Osteoblast (primary cell): Measurements from ENCODE around the gene ARGFX. TPM values are rescaled to one million over a fixed set of nuclear protein-coding genes. Genes with fewer than 3 reads are reported as not detected.

Source experiments
- DNase-seq: peaks from one replicate; pipeline ENCODE4 v3.0.0; 2011; ENCODE audit warnings: low spot score, mixed read lengths; ENCODE audit not compliant: insufficient read length; ENCODE audit errors: missing footprints
- H2AFZ ChIP-seq: 2 replicates; pipeline ENCODE4 v1.6.0; 2011; ENCODE audit warnings: mild to moderate bottlenecking, low read length
- H3K27ac ChIP-seq: 2 replicates; pipeline ENCODE4 v1.5.1; 2011; ENCODE audit warnings: mild to moderate bottlenecking, low read depth, low read length, moderate library complexity
- H3K27me3 ChIP-seq: 2 replicates; pipeline ENCODE4 v1.6.0; 2012; ENCODE audit warnings: mild to moderate bottlenecking, control low read depth, inconsistent platforms, low read length, moderate library complexity; ENCODE audit not compliant: insufficient read depth
- H3K36me3 ChIP-seq: 2 replicates; pipeline ENCODE4 v1.5.1; 2011; ENCODE audit warnings: mild to moderate bottlenecking, low read length, control low read depth, moderate library complexity; ENCODE audit not compliant: insufficient read depth
- H3K4me1 ChIP-seq: 2 replicates; pipeline ENCODE4 v1.5.1; 2011; ENCODE audit warnings: mild to moderate bottlenecking, low read length, control low read depth, moderate library complexity; ENCODE audit not compliant: insufficient read depth
- H3K4me2 ChIP-seq: 2 replicates; pipeline ENCODE4 v1.6.0; 2011; ENCODE audit warnings: mild to moderate bottlenecking, low read length; ENCODE audit not compliant: insufficient read depth
- H3K4me3 ChIP-seq: fragments of 200-600 bp; sonication (generic); 3 replicates; pipeline ENCODE4 v1.5.1; 2012; ENCODE audit warnings: mild to moderate bottlenecking, low read length, inconsistent platforms; ENCODE audit not compliant: insufficient read depth
- H3K79me2 ChIP-seq: 2 replicates; pipeline ENCODE4 v1.6.0; 2012; ENCODE audit warnings: mild to moderate bottlenecking, low read length, control low read depth, inconsistent platforms; ENCODE audit not compliant: insufficient read depth
- H3K9me3 ChIP-seq: 2 replicates; pipeline ENCODE4 v1.5.1; 2011; ENCODE audit warnings: low read depth, low read length, control low read depth
- H4K20me1 ChIP-seq: 2 replicates; pipeline ENCODE4 v1.6.0; 2012; ENCODE audit warnings: mild to moderate bottlenecking, low read length, control low read depth; ENCODE audit not compliant: insufficient read depth
- total RNA-seq: library from RNA; depleted of rRNA; stranded (reverse); fragments of >200 nt; gene quantifications from 2 replicates; pipeline ENCODE4 v1.2.3, GENCODE V29; 2012
- TF ChIP-seq, protein P1 (sequence below): IDR thresholded peaks from 2 replicates; pipeline ENCODE4 v1.5.1; 2011; ENCODE audit warnings: mild to moderate bottlenecking, low read depth, low read length, moderate library complexity; ENCODE audit errors: extremely low read depth

ARGFX gene
- total RNA-seq, 1 donor, result not detected

DNA sequence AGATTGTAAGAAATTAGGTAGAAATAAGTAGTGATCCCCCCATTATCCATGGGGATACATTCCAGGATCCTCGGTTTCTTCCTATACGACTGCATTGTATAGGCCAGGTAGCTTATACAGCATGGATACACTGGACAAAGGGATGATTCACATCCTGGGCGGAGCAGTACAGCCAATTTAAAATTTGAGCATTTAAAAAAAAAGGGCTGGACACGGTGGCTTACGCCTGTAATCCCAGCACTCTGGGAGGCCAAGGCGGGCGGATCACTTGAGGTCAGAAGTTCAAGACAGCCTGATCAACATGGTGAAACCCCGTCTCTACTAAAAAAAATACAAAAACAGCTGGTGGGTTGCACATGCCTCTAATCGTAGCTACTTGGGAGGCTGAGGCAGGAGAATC lies 976 bp upstream of the ARGFX start:
- H3K9me3 ChIP-seq, result no peaks in the 10 kb centered on the region
- H3K27ac ChIP-seq, result no peak overlapping the region
- no peak overlapping the region for H2AFZ ChIP-seq
- no peaks in the 10 kb centered on the region for H3K79me2 ChIP-seq
- no peaks in the 10 kb centered on the region for H3K4me1 ChIP-seq
- TF ChIP-seq, protein P1, sequence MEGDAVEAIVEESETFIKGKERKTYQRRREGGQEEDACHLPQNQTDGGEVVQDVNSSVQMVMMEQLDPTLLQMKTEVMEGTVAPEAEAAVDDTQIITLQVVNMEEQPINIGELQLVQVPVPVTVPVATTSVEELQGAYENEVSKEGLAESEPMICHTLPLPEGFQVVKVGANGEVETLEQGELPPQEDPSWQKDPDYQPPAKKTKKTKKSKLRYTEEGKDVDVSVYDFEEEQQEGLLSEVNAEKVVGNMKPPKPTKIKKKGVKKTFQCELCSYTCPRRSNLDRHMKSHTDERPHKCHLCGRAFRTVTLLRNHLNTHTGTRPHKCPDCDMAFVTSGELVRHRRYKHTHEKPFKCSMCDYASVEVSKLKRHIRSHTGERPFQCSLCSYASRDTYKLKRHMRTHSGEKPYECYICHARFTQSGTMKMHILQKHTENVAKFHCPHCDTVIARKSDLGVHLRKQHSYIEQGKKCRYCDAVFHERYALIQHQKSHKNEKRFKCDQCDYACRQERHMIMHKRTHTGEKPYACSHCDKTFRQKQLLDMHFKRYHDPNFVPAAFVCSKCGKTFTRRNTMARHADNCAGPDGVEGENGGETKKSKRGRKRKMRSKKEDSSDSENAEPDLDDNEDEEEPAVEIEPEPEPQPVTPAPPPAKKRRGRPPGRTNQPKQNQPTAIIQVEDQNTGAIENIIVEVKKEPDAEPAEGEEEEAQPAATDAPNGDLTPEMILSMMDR, result no peak
- no peaks in the 10 kb centered on the region for H4K20me1 ChIP-seq
- no peak for DNase-seq
- H3K36me3 ChIP-seq, result no peaks in the 10 kb centered on the region
- no peaks in the 10 kb centered on the region for H3K27me3 ChIP-seq
- H3K4me2 ChIP-seq, result no peak overlapping the region
- H3K4me3 ChIP-seq, result no peak overlapping the region

DNA sequence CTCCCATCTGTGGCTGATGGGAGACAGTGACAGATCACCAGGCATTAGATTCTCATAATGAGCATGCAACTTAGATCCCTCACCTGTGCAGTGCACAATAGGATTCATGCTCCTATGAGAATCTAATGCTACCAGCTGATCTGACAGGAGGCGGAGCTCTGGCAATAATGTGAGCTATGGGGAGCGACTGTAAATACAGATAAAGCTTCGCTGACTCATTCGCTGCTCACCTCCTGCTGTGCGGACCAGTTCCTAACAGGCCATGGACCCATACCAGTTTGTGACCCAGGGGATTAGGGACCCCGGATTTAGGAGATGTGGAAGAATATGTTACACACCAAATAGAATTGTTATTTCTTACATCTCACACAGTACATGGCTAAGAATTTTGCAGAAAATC lies 6.7 kb downstream of the ARGFX start:
- no peak overlapping the region for H2AFZ ChIP-seq
- H3K4me1 ChIP-seq, result no peaks in the 10 kb centered on the region
- DNase-seq, result no peak
- no peak overlapping the region for H3K4me3 ChIP-seq
- TF ChIP-seq, protein P1, result no peak
- no peaks in the 10 kb centered on the region for H3K79me2 ChIP-seq
- H3K9me3 ChIP-seq, result no peaks in the 10 kb centered on the region
- H4K20me1 ChIP-seq, result no peaks in the 10 kb centered on the region
- no peak overlapping the region for H3K27ac ChIP-seq
- no peaks in the 10 kb centered on the region for H3K27me3 ChIP-seq
- H3K4me2 ChIP-seq, result no peak overlapping the region
- H3K36me3 ChIP-seq, result no peaks in the 10 kb centered on the region

DNA sequence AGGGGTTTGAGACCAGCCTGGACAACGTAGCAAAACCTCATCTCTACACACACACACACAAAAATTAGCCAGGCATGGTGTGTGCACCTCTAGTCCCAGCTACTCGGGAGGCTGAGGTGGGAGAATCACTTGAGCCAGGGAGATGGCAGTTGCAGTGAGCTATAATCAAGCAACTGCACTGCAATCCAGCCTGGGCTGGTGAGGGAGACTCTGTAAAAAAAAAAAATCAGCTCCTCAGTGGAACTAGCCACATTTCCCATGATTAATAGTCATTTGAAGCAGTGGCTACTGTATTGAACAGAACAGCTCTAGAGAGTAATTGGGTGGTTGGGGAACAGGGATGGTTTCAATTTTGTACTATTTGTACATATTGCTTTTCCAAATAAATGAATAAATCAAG lies 13.9 kb downstream of the ARGFX start:
- Histone ChIP-seq H3K4me2 (no peak overlapping the region), H4K20me1 (no peaks in the 10 kb centered on the region), H3K4me1 (no peaks in the 10 kb centered on the region), H3K9me3 (no peaks in the 10 kb centered on the region), H3K36me3 (no peaks in the 10 kb centered on the region), H3K4me3 (no peak overlapping the region), H3K79me2 (no peaks in the 10 kb centered on the region), H3K27me3 (no peaks in the 10 kb centered on the region), H3K27ac (no peak overlapping the region), H2AFZ (no peak overlapping the region)
- no peak for DNase-seq
- TF ChIP-seq, protein P1, result no peak

DNA sequence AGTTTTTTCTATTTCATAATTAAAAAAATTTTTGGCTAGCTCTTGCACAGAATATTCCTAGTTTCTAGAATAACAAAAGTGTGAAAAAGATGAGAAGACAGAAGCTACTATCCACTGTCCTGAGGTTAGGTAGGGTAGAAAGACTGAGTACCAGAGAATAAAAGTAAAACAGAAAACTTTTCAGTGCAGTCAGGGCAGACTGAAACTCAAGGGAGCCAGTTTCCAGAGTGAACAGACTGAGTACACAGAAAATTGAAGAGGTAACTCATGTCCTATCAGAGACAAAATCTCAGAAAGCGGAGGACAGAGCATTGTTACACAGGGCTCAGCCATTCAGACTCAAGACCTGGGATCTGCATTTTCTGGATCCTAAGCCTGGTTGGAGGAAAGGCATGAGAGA lies 16.7 kb downstream of the ARGFX start:
- Histone ChIP-seq H3K9me3 (no peaks in the 10 kb centered on the region), H3K27ac (no peak overlapping the region), H3K4me3 (no peak overlapping the region), H3K36me3 (no peaks in the 10 kb centered on the region), H2AFZ (no peak overlapping the region), H3K4me2 (no peak overlapping the region), H3K79me2 (no peaks in the 10 kb centered on the region), H3K4me1 (no peaks in the 10 kb centered on the region), H4K20me1 (no peaks in the 10 kb centered on the region), H3K27me3 (no peaks in the 10 kb centered on the region)
- TF ChIP-seq, protein P1, result no peak
- no peak for DNase-seq
